Calu3 (cell line): ENCODE data around the gene MKNK2. TPM values are rescaled to one million over a fixed set of nuclear protein-coding genes. Genes with fewer than 3 reads are reported as not detected.

ENCODE experiments used
- BruUV-seq: library from RNA; stranded (reverse); fragments of 400-500 nt; replicated peaks from 2 replicates; lab custom pipeline; 2021; lab: Mats Ljungman, UMichigan
- CTCF ChIA-PET: fragments of 300-600 bp; sonication (Branson Sonifier 250); formaldehyde crosslinking; loops from one replicate; lab custom pipeline; 2022; ENCODE audit warnings: antibody characterized with exemption; lab: Charles Lee
- DNase-seq: peaks from one replicate; pipeline ENCODE4 v3.0.0; 2022
- H3K27ac Mint-ChIP-seq: one replicate; pipeline ENCODE4 v1.8.0; 2022; ENCODE audit warnings: mixed read lengths; ENCODE audit not compliant: unreplicated experiment
- H3K27me3 Mint-ChIP-seq: one replicate; pipeline ENCODE4 v1.8.0; 2022; ENCODE audit warnings: mixed read lengths; ENCODE audit not compliant: unreplicated experiment
- H3K36me3 Mint-ChIP-seq: one replicate; pipeline ENCODE4 v1.8.0; 2022; ENCODE audit warnings: mild to moderate bottlenecking, moderate library complexity, mixed read lengths; ENCODE audit not compliant: insufficient read depth, unreplicated experiment
- H3K4me1 Mint-ChIP-seq: one replicate; pipeline ENCODE4 v1.8.0; 2022; ENCODE audit warnings: mild to moderate bottlenecking, low read depth, mixed read lengths; ENCODE audit not compliant: unreplicated experiment
- H3K4me3 Mint-ChIP-seq: one replicate; pipeline ENCODE4 v1.8.0; 2022; ENCODE audit warnings: mild to moderate bottlenecking, low read depth, moderate library complexity, mixed read lengths; ENCODE audit not compliant: unreplicated experiment
- H3K9me3 Mint-ChIP-seq: one replicate; pipeline ENCODE4 v1.8.0; 2022; ENCODE audit warnings: low read depth, mixed read lengths; ENCODE audit not compliant: unreplicated experiment
- CTCF ChIP-seq: fragments of 200-600 bp; IDR thresholded peaks from one replicate; pipeline ENCODE4 v1.8.0; 2022; ENCODE audit warnings: antibody characterized with exemption; ENCODE audit not compliant: unreplicated experiment
- intact Hi-C: fragments of 100-400 bp; cut with micrococcal nuclease; formaldehyde crosslinking; loops from one replicate; pipeline ENCODE4 v1.10.0; 2022; ENCODE audit not compliant: unreplicated experiment
- total RNA-seq: library from RNA; stranded (reverse); gene quantifications from 2 replicates; pipeline ENCODE4 v1.2.3, GENCODE V29; 2022

MKNK2 gene
- total RNA-seq, 1 experiment from 2014 or later = 96.0 TPM

- H3K9me3 Mint-ChIP-seq = no peaks in the 10 kb centered on the region
- H3K27me3 Mint-ChIP-seq = no peaks in the 10 kb centered on the region
- BruUV-seq = no TSS peak
- H3K27ac Mint-ChIP-seq = no peak overlapping the region
- peak overlapping the region; percentile 74 for H3K4me3 Mint-ChIP-seq
- intact Hi-C loops = no loop called here
- no peak for TF ChIP-seq CTCF
- no peak for DNase-seq
- peaks cover 66% of the 10 kb centered on the region for H3K36me3 Mint-ChIP-seq
- no peaks in the 10 kb centered on the region for H3K4me1 Mint-ChIP-seq
- CTCF ChIA-PET = no interaction called here
These were observed 4.0 kb downstream of the MKNK2 start for GRCh38 chr19:2047076-2047448.

GRCh38 chr19:2046046-2046907 lies 4.8 kb downstream of the MKNK2 start:
- CTCF ChIA-PET = no interaction called here
- Mint-ChIP-seq H3K27me3 (no peaks in the 10 kb centered on the region), H3K9me3 (no peaks in the 10 kb centered on the region), H3K27ac (no peak overlapping the region), H3K4me3 (no peak overlapping the region), H3K36me3 (peaks cover 63% of the 10 kb centered on the region), H3K4me1 (no peaks in the 10 kb centered on the region)
- TF ChIP-seq CTCF = no peak
- BruUV-seq = no TSS peak
- intact Hi-C loops = no loop called here
- no peak for DNase-seq

- Mint-ChIP-seq H3K27ac (no peak overlapping the region), H3K9me3 (no peaks in the 10 kb centered on the region), H3K4me3 (no peak overlapping the region), H3K27me3 (no peaks in the 10 kb centered on the region), H3K36me3 (peaks cover 60% of the 10 kb centered on the region), H3K4me1 (no peaks in the 10 kb centered on the region)
- intact Hi-C loops = no loop called here
- no TSS peak for BruUV-seq
- CTCF ChIA-PET = no interaction called here
- TF ChIP-seq CTCF = no peak
- no peak for DNase-seq
These were observed 5.5 kb downstream of the MKNK2 start for GRCh38 chr19:2045501-2046045.

- H3K36me3 Mint-ChIP-seq = peaks cover 54% of the 10 kb centered on the region
These were observed 6.1 kb downstream of the MKNK2 start for GRCh38 chr19:2044709-2045500.

More at GRCh38 chr19:2044709-2045500, 6.1 kb downstream of the MKNK2 start:
- DNase-seq = no peak
- no peak for TF ChIP-seq CTCF
- CTCF ChIA-PET = no interaction called here
- no peaks in the 10 kb centered on the region for H3K9me3 Mint-ChIP-seq
- no peaks in the 10 kb centered on the region for H3K27me3 Mint-ChIP-seq
- no peaks in the 10 kb centered on the region for H3K4me1 Mint-ChIP-seq
- no peak overlapping the region for H3K4me3 Mint-ChIP-seq
- BruUV-seq = no TSS peak
- intact Hi-C loops = no loop called here
- H3K27ac Mint-ChIP-seq = no peak overlapping the region
